PC-3 (cell line): ENCODE results near the gene EFNA5. TPM values are rescaled to one million over a fixed set of nuclear protein-coding genes. Genes with fewer than 3 reads are reported as not detected.

Source experiments
- ATAC-seq: fragments of 200-7000 bp; cut with Tn5 transposase; 2 replicates; pipeline ENCODE4 v1.9.1; 2020; ENCODE audit warnings: mild to moderate bottlenecking, moderate library complexity
- BruUV-seq: library from RNA; stranded (reverse); fragments of 400-500 nt; replicated peaks from 2 replicates; lab custom pipeline; 2021; lab: Mats Ljungman, UMichigan
- CTCF ChIA-PET: fragments of 300-600 bp; sonication (Branson Sonifier 250); formaldehyde crosslinking; loops from one replicate; lab custom pipeline; 2022; ENCODE audit warnings: antibody characterized with exemption; lab: Charles Lee
- POLR2A ChIA-PET: fragments of 300-600 bp; sonication (Branson Sonifier 250); formaldehyde crosslinking; loops from one replicate; lab custom pipeline; 2022; ENCODE audit warnings: antibody characterized with exemption; ENCODE audit not compliant: unreplicated experiment; lab: Charles Lee
- DNase-seq: peaks from one replicate; pipeline ENCODE4 v3.0.0-alpha.2; 2015
- H2AFZ ChIP-seq: fragments of 300-600 bp; sonication (generic); 2 replicates; pipeline ENCODE4 v1.6.0; 2016; ENCODE audit warnings: antibody characterized with exemption, low read length
- H3F3A ChIP-seq: fragments of 300-600 bp; sonication (generic); one replicate; pipeline ENCODE4 v1.6.0; 2017; ENCODE audit warnings: antibody characterized with exemption, low read length, control low read depth, mild to moderate bottlenecking; ENCODE audit not compliant: unreplicated experiment
- H3K27ac ChIP-seq: fragments of 300-600 bp; sonication (generic); 2 replicates; pipeline ENCODE4 v1.5.1; 2016; ENCODE audit warnings: mild to moderate bottlenecking, low read length
- H3K27me3 ChIP-seq: fragments of 300-600 bp; sonication (generic); 2 replicates; pipeline ENCODE4 v1.6.1; 2016; ENCODE audit warnings: low read length, mixed read lengths
- H3K36me3 ChIP-seq: fragments of 300-600 bp; sonication (generic); 2 replicates; pipeline ENCODE4 v1.6.1; 2016; ENCODE audit warnings: low read depth, mixed run types, low read length, mixed read lengths
- H3K4me1 ChIP-seq: fragments of 300-600 bp; sonication (generic); 2 replicates; pipeline ENCODE4 v1.5.1; 2016; ENCODE audit warnings: low read length; ENCODE audit not compliant: insufficient read depth
- H3K4me2 ChIP-seq: fragments of 300-600 bp; sonication (generic); 2 replicates; pipeline ENCODE4 v1.6.0; 2016; ENCODE audit warnings: low read length
- H3K4me3 ChIP-seq: fragments of 300-600 bp; sonication (generic); 2 replicates; pipeline ENCODE4 v1.5.1; 2016; ENCODE audit warnings: mild to moderate bottlenecking, low read length, mixed read lengths
- H3K79me2 ChIP-seq: fragments of 300-600 bp; sonication (generic); 2 replicates; pipeline ENCODE4 v1.6.1; 2017; ENCODE audit warnings: low read length, mixed read lengths
- H3K9ac ChIP-seq: fragments of 300-600 bp; sonication (generic); 2 replicates; pipeline ENCODE4 v1.6.0; 2016; ENCODE audit warnings: mild to moderate bottlenecking, low read length
- H3K9me2 ChIP-seq: fragments of 300-600 bp; sonication (generic); replicated peaks from 2 replicates; pipeline ENCODE4 v1.6.1; 2016; ENCODE audit warnings: mixed run types, low read length, mixed read lengths
- H3K9me3 ChIP-seq: fragments of 300-600 bp; sonication (generic); 2 replicates; pipeline ENCODE4 v1.6.1; 2016; ENCODE audit warnings: low read length, mixed read lengths
- H4K20me1 ChIP-seq: fragments of 300-600 bp; sonication (generic); 2 replicates; pipeline ENCODE4 v1.6.1; 2016; ENCODE audit warnings: low read length, mixed read lengths
- CTCF ChIP-seq: fragments of 300-600 bp; sonication (generic); conservative IDR thresholded peaks from 2 replicates; pipeline ENCODE4 v1.5.1; 2017; ENCODE audit warnings: antibody characterized with exemption, low read depth, mild to moderate bottlenecking, low read length
- EZH2 ChIP-seq: fragments of 300-600 bp; sonication (generic); IDR thresholded peaks from one replicate; pipeline ENCODE4 v1.6.1; 2017; ENCODE audit warnings: antibody characterized with exemption, mild to moderate bottlenecking, low read length; ENCODE audit not compliant: unreplicated experiment
- EZH2phosphoT487 ChIP-seq: fragments of 300-600 bp; sonication (generic); IDR thresholded peaks from 2 replicates; pipeline ENCODE4 v1.6.1; 2018; ENCODE audit warnings: mild to moderate bottlenecking, antibody characterized with exemption, low read length, borderline replicate concordance
- intact Hi-C: fragments of 100-400 bp; cut with micrococcal nuclease; formaldehyde crosslinking; loops from 2 replicates; pipeline ENCODE4 v1.9.0; 2023
- total RNA-seq: library from RNA; depleted of rRNA; stranded (reverse); fragments of >200 nt; gene quantifications from 2 replicates; pipeline ENCODE4 v1.2.3, GENCODE V29; 2014

The EFNA5 gene
- total RNA-seq, 1 experiment from 2014 or later: 5.4 TPM

- Histone ChIP-seq H3K9me2 (no peaks in the 10 kb centered on the region), H3K79me2 (no peaks in the 10 kb centered on the region), H3K9me3 (0 out of 2 replicates have a peak, but pooled peaks cover 6% of the 10 kb centered on the region), H3K36me3 (no peaks in the 10 kb centered on the region), H3K27me3 (no peaks in the 10 kb centered on the region), H3K4me3 (no peak overlapping the region), H3K9ac (no peak overlapping the region), H2AFZ (no peak overlapping the region), H3K27ac (no peak overlapping the region), H3F3A (no peaks in the 10 kb centered on the region), H3K4me2 (no peak overlapping the region), H3K4me1 (no peaks in the 10 kb centered on the region), H4K20me1 (no peaks in the 10 kb centered on the region)
- BruUV-seq: no TSS peak
- intact Hi-C loops: no loop called here
- CTCF ChIA-PET: no interaction called here
- no peak for TF ChIP-seq EZH2phosphoT487
- no peak for TF ChIP-seq CTCF
- no peak for TF ChIP-seq EZH2
- ATAC-seq: no peak
- POLR2A ChIA-PET: interaction anchor here (0.6 kb wide), 1 partner anchor 14 kb away, joined by 3 read pairs; no protein-coding TSS in a partner anchor
- no peak for DNase-seq
These were observed 25.3 kb upstream of the EFNA5 start for GRCh38 chr5:107696080-107696479.

- H3K4me1 ChIP-seq: no peaks in the 10 kb centered on the region
- intact Hi-C loops: no loop called here
- TF ChIP-seq EZH2 (no peak), CTCF (no peak), EZH2phosphoT487 (no peak)
- no peak overlapping the region for H3K4me2 ChIP-seq
- ATAC-seq (no peak), DNase-seq (no peak)
- H2AFZ ChIP-seq: no peak overlapping the region
- ChIA-PET POLR2A (no interaction called here), CTCF (no interaction called here)
- no peaks in the 10 kb centered on the region for H3K9me2 ChIP-seq
- no peaks in the 10 kb centered on the region for H3K36me3 ChIP-seq
- no peak overlapping the region for H3K9ac ChIP-seq
- H3F3A ChIP-seq: no peaks in the 10 kb centered on the region
- no TSS peak for BruUV-seq
- H3K79me2 ChIP-seq: no peaks in the 10 kb centered on the region
- H3K9me3 ChIP-seq: 0 out of 2 replicates have a peak, but pooled peaks cover 6% of the 10 kb centered on the region
- no peaks in the 10 kb centered on the region for H4K20me1 ChIP-seq
- H3K27ac ChIP-seq: no peak overlapping the region
- H3K27me3 ChIP-seq: no peaks in the 10 kb centered on the region
- no peak overlapping the region for H3K4me3 ChIP-seq
These were observed 17.2 kb upstream of the EFNA5 start for GRCh38 chr5:107687937-107688336.

- DNase-seq (no peak), ATAC-seq (no peak)
- 0 out of 2 replicates have a peak, but pooled peaks cover 6% of the 10 kb centered on the region for H3K9me3 ChIP-seq
- TF ChIP-seq EZH2 (no peak), EZH2phosphoT487 (no peak), CTCF (no peak)
- no peaks in the 10 kb centered on the region for H3K79me2 ChIP-seq
- POLR2A ChIA-PET: no interaction called here
- no peaks in the 10 kb centered on the region for H3F3A ChIP-seq
- BruUV-seq: no TSS peak
- H4K20me1 ChIP-seq: no peaks in the 10 kb centered on the region
- H3K4me2 ChIP-seq: no peak overlapping the region
- CTCF ChIA-PET: no interaction called here
- no peak overlapping the region for H2AFZ ChIP-seq
- intact Hi-C loops: no loop called here
- H3K27ac ChIP-seq: no peak overlapping the region
- no peak overlapping the region for H3K9ac ChIP-seq
- H3K36me3 ChIP-seq: no peaks in the 10 kb centered on the region
- H3K27me3 ChIP-seq: no peaks in the 10 kb centered on the region
- no peaks in the 10 kb centered on the region for H3K4me1 ChIP-seq
- H3K4me3 ChIP-seq: no peak overlapping the region
- no peaks in the 10 kb centered on the region for H3K9me2 ChIP-seq
These were observed 16.7 kb upstream of the EFNA5 start for GRCh38 chr5:107687404-107687803.
